NCI-H1436 treated with DMSO at 0.1 percent for 48 hours (cell line): ENCODE results near the gene SLC22A4.

ENCODE experiments used
- DNase-seq: peaks from one replicate; lab custom pipeline; 2025; lab: John Stamatoyannopoulos, UW

Gene SLC22A4

GRCh38 chr5:132376694-132377641, 82.8 kb downstream of the SLC22A4 start:
- no peak for DNase-seq

- no peak for DNase-seq
Observed at GRCh38 chr5:132377738-132378137, 83.5 kb downstream of the SLC22A4 start.

- no peak for DNase-seq
Observed at GRCh38 chr5:132378580-132378979, 84.4 kb downstream of the SLC22A4 start.

DNA sequence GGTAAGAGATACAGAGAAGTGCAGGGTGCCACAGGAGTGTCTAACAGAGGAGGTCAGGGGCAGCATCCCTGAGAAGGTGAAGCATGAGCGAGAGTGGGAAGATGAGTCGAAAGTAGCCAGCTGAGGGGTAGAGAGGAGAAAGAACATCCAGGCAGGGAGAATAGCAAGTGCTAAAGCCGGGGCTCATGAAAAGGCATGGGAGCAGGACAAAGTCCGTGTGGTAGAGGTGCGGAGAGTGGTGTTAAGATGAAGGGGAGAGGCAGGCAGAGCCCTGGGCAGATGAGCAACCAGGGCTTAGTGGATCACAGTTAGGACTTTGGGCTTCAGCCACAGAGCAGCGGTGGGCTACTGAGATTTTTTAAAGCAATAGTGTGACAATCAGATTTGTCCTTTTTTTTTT, 85.9 kb downstream of the SLC22A4 start:
- no peak for DNase-seq

DNA sequence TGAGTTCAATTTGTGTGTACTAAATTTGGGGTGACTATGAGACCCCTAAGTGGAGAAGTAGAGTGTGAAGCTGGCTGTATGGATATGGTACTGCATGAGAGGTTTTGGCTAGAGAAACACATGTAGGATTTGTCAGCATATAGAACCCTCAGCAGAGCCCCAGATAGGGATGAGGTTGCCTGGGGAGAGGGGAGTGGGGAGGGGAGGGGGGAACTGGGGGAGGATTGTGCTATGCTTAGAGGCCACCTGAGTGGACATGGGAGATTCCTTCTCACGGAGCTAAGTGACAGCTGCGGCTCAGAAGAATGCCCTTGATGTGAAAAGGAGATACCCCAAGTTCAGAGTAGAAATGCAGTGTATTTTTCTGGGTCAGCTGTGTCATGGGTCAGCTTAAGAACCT, 86.5 kb downstream of the SLC22A4 start:
- DNase-seq, result no peak

GRCh38 chr5:132381614-132382013, 87.4 kb downstream of the SLC22A4 start:
- no peak for DNase-seq

DNA sequence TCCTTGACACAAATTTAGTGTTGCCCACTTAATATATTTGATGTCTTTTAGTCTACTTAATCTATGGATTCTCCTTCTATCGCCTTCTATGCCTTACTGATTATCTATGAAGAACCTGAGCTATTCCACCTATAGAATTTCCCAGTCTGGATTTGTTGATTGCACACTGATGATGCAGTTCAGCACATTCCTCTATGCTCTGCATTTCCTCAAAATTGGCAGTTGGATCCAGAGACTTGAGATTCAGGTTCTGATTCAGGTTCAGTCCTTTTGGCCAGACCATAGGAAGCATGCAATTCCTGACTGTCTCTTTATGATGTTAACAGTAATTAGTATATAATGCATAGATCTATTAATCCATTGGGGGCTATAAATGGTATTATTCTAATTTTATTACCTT, 89.1 kb downstream of the SLC22A4 start:
- no peak for DNase-seq

DNA sequence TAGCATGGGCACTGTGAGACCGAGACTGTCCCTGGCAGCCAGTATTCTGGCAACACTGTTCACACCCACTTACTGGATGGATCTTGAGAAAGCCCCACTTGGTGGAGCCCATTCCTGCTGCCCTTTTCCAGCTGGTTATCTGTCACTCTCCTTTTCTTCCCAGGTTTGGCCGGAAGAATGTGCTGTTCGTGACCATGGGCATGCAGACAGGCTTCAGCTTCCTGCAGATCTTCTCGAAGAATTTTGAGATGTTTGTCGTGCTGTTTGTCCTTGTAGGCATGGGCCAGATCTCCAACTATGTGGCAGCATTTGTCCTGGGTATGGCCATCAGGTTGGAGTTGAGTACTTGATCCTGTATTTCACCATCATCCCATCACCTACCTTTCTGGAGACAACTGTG, 89.8 kb downstream of the SLC22A4 start:
- no peak for DNase-seq

DNA sequence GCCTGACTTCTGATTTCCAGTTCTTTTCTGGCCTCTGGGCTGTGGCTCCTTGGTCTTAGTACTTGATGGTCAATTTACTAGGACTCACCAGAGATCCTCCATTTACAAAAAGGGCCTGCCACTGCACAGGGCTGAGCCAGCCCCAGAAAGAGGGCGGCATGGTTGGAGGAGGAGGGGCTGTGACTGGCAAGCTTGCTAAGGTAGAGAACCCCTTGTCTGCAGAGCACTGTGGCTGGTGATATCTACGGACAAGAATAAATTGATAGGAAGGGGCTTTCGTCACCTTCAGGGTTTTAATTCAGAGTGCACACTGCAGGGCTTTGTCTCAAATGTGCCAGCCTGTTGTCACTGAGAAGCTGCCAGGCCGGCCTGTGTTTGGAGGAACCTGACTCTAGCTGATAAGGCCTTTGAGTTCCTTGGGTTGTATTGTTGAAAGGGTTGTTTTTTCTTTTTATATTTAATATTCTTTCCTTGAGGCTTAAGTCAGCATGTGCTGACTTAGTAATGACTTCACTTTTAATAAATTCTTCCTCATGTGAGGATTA, 90.4 kb downstream of the SLC22A4 start:
- no peak for DNase-seq

DNA sequence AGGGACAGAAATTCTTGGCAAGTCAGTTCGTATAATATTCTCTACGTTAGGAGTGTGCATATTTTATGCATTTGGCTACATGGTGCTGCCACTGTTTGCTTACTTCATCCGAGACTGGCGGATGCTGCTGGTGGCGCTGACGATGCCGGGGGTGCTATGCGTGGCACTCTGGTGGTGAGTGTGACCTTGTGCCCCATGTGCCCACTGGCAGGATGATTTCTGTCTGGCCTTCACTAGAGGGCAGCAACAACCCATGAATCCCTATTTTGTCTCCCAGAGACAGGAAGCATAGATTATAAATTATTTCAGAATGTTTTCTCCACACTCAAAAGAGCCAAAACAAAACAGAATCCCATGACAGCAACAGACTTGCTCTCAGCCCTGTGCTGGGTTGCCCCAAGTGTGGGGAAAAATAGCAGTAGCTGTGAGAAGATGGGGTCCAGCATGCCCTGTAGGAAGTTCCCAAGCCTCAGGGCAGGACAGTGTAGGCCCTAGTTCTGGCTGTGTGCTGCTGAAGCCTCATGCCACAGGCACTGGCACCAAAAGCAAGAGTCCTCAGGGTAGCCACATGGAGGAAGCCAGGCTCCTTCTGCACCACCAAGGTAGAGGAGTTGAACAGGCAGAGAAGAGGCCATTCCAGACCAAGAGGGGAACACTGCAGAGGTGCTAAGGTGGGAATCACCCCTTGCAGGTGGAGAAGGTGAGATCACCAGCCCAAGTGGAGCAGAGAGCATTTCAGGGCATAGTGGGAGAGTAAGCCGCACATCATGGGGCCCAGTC, 91.3 kb downstream of the SLC22A4 start:
- DNase-seq, result no peak

DNA sequence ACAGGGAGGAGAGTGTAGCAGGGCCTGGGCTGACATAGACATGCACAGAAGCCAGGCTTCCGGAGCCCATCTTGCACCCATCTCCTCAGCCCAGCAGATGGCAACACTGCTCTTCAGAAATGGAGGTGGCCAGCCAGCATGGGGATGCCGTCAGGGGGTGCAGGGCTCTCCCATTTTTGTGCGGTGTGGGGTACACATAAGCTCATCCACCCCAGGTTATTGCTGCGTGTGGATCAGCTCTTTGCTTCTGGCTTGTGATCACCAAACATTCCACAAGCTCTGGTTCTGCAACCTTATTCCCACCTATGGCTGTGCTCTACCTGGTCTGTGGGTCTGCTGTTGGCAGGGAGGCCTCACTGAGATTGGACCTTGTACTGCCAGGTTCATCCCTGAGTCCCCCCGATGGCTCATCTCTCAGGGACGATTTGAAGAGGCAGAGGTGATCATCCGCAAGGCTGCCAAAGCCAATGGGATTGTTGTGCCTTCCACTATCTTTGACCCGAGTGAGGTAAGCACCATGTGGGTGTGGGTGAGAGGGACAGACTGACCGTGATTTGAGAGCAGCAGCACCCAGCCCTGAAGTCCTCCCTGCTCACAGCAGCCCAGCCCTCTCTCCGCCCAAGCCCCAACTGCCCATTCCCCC, 92.6 kb downstream of the SLC22A4 start:
- no peak for DNase-seq

GRCh38 chr5:132387640-132388117, 93.5 kb downstream of the SLC22A4 start:
- no peak for DNase-seq

DNA sequence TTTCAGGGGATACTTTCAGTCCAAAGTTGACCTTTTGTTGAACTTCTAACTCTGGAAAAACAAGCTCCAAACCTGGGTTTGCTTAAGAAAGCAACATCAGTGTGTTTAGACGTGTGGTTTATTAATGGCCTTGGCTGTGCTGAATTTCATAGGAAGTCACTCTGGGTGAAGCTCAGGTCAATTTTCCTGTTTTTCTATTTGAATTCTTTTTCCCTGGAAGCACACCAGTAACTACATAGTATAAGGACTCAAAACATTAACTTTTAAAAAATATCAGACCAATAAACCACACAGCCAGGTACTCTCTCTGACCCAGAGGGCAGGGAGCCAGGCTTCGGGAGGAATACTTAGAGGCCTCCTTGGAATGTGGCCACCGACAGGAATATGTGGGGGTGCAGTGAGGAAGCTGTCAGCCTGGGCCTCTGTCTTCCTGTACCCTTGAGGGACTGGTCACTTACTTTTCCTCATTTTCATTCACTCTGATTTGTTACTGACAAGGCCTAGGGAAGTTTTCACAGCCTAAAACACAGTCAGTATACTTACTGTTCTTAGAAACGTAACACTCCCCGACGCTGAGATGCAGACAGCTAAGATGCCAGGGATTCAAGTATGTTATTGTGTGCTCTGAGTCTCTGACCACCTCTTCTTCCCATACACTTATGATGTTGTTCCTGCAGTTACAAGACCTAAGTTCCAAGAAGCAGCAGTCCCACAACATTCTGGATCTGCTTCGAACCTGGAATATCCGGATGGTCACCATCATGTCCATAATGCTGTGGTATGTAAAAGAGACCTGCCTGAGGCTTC, 94.3 kb downstream of the SLC22A4 start:
- no peak for DNase-seq

GRCh38 chr5:132389051-132389331, 94.8 kb downstream of the SLC22A4 start:
- no peak for DNase-seq

DNA sequence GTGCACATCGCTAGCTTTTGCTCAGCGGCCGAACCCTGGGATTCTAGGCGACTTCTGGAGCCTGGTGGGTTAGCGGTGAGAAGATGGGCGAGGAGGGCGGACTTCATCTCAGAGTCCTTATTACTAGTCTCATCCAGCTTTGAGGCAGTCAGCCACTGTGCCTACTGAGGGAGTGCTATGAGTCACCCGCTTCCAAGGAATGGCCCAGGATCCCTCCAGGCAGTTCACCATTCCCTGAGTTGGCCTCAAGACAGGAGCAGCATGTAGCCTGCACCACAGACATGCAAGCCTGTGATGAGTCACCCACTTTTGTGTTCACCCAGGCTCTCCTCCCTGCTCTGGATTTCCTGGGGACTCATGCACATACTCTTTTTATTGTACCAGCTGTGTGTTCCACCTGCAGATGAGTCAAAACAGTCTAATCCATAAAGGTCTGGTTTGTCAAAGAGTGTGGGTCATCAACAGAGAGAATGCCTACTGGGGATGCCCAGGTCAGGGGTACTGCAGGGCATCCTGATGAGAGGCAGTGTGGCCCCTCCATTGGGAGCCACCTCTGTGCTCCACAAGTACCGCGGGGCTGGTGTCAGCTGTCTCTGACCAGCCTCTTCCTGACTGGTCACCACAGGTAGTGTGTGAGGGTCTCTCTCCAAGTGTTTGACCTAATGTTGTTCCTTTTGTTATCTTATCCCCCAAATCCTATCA, 95.5 kb downstream of the SLC22A4 start:
- no peak for DNase-seq

GRCh38 chr5:132391247-132391646, 97.1 kb downstream of the SLC22A4 start:
- no peak for DNase-seq

- no peak for DNase-seq
Observed at GRCh38 chr5:132391870-132392269, 97.7 kb downstream of the SLC22A4 start.

GRCh38 chr5:132392411-132392810, 98.2 kb downstream of the SLC22A4 start:
- DNase-seq, result no peak

- DNase-seq, result no peak
Observed at GRCh38 chr5:132392978-132393825, 99.0 kb downstream of the SLC22A4 start.
